ENCODE results near the gene STON2.

Gene STON2

DNA sequence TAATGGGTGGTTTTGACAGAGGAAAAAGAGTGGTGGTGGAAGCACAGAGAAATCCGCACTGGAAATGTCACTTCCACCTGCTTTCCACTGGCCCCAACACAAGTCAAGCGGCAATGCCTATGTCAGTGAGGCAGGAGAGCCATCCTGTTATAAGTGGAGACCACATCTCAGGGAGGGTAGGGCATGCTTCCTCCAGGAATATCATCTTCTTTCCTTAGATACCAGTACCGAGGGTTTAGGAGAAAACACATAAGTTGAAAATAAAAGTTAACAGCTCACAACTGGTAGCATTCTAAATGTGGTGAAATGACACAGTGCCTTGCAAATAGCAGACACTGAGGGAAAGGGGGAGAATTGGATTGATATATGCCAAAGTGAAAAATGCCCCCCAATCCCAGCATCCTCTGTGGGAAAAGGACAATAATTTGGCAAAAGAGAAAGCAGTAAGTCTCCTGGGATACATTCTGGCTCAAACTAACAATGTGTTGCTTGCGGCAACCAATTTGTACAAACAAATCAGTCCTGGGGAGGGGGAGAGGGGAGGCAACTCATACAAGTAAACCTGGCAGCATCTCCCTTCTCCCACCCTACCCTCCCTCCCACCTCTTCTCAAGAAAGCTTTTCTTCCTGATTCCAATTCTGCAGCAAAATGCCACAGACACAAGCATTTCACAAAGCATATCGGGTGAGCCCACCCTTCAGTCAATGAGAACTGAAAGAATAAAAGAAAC is 57.1 kb downstream of the STON2 start:
- no peaks in the 10 kb centered on the region for H3K27me3 ChIP-seq (ENCODE audit: control insufficient read depth, insufficient read depth, low read length)
- H3K9ac ChIP-seq (ENCODE audit: low read depth, low read length) = no peak overlapping the region
- H3K4me1 ChIP-seq (ENCODE audit: control insufficient read depth, insufficient read depth, low read length) = no peaks in the 10 kb centered on the region
- no peaks in the 10 kb centered on the region for H3K9me3 ChIP-seq (ENCODE audit: control insufficient read depth, insufficient read depth, low read length)
- no peak overlapping the region for H3K4me3 ChIP-seq (ENCODE audit: low read depth, low read length)
- no peaks in the 10 kb centered on the region for H3K36me3 ChIP-seq (ENCODE audit: control insufficient read depth, insufficient read depth, low read length)

DNA sequence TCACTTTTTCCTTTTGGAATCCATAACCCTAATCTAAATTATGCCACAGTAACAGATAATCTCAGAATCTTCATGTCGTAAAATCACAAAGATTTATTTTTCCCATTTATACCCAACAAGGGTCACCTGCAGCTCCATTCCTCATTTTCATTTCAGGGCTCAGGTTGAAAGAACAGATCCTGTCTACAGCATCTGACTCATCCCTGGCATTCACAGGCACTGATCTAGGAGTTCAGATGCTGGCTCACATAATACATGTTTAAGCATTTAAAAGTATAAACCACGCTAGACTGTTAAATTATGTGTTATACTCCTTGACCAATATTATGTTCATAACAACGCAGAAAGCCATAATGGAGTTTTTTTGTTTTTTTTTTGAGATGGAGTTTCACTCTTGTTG is 58.3 kb downstream of the STON2 start:
- Histone ChIP-seq H3K36me3 (ENCODE audit: control insufficient read depth, insufficient read depth, low read length) (no peaks in the 10 kb centered on the region), H3K4me3 (ENCODE audit: low read depth, low read length) (no peak overlapping the region), H3K4me1 (ENCODE audit: control insufficient read depth, insufficient read depth, low read length) (no peaks in the 10 kb centered on the region), H3K27me3 (ENCODE audit: control insufficient read depth, insufficient read depth, low read length) (no peaks in the 10 kb centered on the region), H3K9ac (ENCODE audit: low read depth, low read length) (no peak overlapping the region), H3K9me3 (ENCODE audit: control insufficient read depth, insufficient read depth, low read length) (no peaks in the 10 kb centered on the region)

DNA sequence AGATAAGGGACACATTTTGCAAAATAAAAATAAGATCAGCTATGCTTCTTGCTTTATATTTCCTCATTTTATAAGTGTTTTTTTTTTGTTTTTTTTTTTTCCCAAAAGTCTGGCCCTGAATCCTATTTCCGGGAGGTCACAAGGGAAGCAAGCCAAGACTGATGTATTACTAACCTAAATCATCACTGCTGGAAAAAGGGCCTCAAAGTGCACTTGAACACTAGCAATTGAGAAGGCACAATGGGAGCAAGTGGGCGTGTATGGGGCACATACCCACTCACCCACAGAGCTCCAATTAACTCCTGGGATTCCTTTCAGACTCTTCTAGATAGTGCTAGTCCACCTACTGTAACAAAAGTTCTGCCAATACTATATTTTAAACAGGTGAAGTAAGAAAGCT is 58.8 kb downstream of the STON2 start:
- H3K27me3 ChIP-seq (ENCODE audit: control insufficient read depth, insufficient read depth, low read length) = no peaks in the 10 kb centered on the region
- H3K36me3 ChIP-seq (ENCODE audit: control insufficient read depth, insufficient read depth, low read length) = no peaks in the 10 kb centered on the region
- H3K4me3 ChIP-seq (ENCODE audit: low read depth, low read length) = no peak overlapping the region
- H3K9me3 ChIP-seq (ENCODE audit: control insufficient read depth, insufficient read depth, low read length) = no peaks in the 10 kb centered on the region
- no peaks in the 10 kb centered on the region for H3K4me1 ChIP-seq (ENCODE audit: control insufficient read depth, insufficient read depth, low read length)
- H3K9ac ChIP-seq (ENCODE audit: low read depth, low read length) = no peak overlapping the region

DNA sequence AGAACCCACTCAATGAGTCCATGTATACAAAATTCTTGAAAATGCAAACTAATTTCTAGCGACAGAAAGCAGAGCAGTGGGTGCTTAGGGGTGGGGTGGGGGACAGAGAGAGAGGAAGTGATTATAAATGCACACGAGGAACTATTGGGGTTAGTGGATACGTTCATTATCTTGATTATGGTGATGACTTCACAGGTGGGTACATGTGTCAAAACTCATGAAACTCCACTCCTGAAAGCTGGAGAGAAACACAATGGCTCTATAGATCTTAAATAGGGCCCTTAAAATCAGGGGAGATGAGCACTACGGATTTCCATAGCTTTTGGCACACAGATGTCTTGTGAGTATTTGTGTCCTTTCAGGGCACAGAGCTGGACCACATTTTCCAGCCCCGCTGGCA is 59.9 kb downstream of the STON2 start:
- H3K9ac ChIP-seq (ENCODE audit: low read depth, low read length) = no peak overlapping the region
- H3K27me3 ChIP-seq (ENCODE audit: control insufficient read depth, insufficient read depth, low read length) = no peaks in the 10 kb centered on the region
- H3K4me1 ChIP-seq (ENCODE audit: control insufficient read depth, insufficient read depth, low read length) = no peaks in the 10 kb centered on the region
- H3K9me3 ChIP-seq (ENCODE audit: control insufficient read depth, insufficient read depth, low read length) = no peaks in the 10 kb centered on the region
- H3K36me3 ChIP-seq (ENCODE audit: control insufficient read depth, insufficient read depth, low read length) = no peaks in the 10 kb centered on the region
- H3K4me3 ChIP-seq (ENCODE audit: low read depth, low read length) = no peak overlapping the region

DNA sequence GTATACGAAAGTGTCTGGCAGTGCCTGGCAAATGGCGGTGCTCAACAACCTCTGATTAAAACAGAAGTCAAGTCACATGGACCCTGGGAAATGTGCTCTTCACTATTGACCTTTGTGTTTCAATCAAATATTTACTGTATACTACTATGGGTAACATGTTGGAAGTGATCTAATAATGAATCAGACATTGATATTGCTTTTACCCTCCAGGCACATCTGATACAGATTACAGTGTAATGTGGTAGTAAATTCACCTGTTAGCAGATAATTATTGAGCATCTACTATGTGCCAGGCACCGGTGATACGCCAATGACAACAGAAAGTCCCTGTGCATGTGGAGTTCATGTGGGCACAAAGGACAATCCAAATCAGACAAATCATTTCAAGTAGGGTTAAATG is 63.1 kb downstream of the STON2 start:
- Histone ChIP-seq H3K9ac (ENCODE audit: low read depth, low read length) (no peak overlapping the region), H3K4me1 (ENCODE audit: control insufficient read depth, insufficient read depth, low read length) (no peaks in the 10 kb centered on the region), H3K27me3 (ENCODE audit: control insufficient read depth, insufficient read depth, low read length) (no peaks in the 10 kb centered on the region), H3K36me3 (ENCODE audit: control insufficient read depth, insufficient read depth, low read length) (no peaks in the 10 kb centered on the region), H3K4me3 (ENCODE audit: low read depth, low read length) (no peak overlapping the region), H3K9me3 (ENCODE audit: control insufficient read depth, insufficient read depth, low read length) (no peaks in the 10 kb centered on the region)

DNA sequence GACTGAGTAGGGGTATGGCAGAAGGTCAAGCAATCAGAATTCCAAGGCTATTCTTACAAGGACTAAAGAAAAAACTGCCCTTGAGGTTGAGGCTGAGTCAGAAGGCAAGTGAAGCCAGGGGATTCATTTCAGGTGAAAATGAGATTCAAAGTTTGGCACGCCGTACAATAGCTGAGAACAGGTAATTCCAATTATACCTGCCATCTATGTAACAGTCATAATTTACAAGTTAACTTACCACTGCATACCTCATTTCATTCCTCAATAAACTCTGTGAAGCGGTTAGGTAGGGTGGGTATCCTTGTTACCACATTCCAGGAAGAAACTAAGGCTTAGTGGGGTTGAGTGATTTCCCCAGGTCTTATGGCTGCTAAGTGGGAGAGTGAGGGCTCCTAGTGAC is 64.1 kb downstream of the STON2 start:
- Histone ChIP-seq H3K4me3 (ENCODE audit: low read depth, low read length) (no peak overlapping the region), H3K36me3 (ENCODE audit: control insufficient read depth, insufficient read depth, low read length) (no peaks in the 10 kb centered on the region), H3K4me1 (ENCODE audit: control insufficient read depth, insufficient read depth, low read length) (no peaks in the 10 kb centered on the region), H3K9ac (ENCODE audit: low read depth, low read length) (no peak overlapping the region), H3K9me3 (ENCODE audit: control insufficient read depth, insufficient read depth, low read length) (no peaks in the 10 kb centered on the region), H3K27me3 (ENCODE audit: control insufficient read depth, insufficient read depth, low read length) (no peaks in the 10 kb centered on the region)

DNA sequence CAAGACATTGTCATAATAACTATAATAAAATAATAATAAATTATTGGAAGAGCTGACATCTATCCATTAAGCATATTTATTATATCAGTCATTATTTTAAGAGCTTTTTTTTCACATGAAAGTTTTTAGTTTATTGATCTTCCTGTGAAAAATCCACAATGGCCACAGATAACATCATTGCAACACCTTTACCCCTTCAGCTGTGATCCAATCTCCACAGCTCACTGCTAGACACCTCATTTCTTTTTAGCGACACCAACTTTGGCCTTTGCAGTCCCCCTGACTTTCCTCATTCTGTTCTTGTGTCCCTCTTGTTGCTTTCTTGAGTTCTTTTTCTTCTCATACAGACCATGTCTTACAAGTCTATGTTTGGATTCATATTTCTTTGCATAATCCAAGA is 67.4 kb downstream of the STON2 start:
- H3K27me3 ChIP-seq (ENCODE audit: control insufficient read depth, insufficient read depth, low read length) = no peaks in the 10 kb centered on the region
- H3K9ac ChIP-seq (ENCODE audit: low read depth, low read length) = no peak overlapping the region
- H3K9me3 ChIP-seq (ENCODE audit: control insufficient read depth, insufficient read depth, low read length) = no peaks in the 10 kb centered on the region
- no peaks in the 10 kb centered on the region for H3K36me3 ChIP-seq (ENCODE audit: control insufficient read depth, insufficient read depth, low read length)
- no peak overlapping the region for H3K4me3 ChIP-seq (ENCODE audit: low read depth, low read length)
- H3K4me1 ChIP-seq (ENCODE audit: control insufficient read depth, insufficient read depth, low read length) = no peaks in the 10 kb centered on the region

DNA sequence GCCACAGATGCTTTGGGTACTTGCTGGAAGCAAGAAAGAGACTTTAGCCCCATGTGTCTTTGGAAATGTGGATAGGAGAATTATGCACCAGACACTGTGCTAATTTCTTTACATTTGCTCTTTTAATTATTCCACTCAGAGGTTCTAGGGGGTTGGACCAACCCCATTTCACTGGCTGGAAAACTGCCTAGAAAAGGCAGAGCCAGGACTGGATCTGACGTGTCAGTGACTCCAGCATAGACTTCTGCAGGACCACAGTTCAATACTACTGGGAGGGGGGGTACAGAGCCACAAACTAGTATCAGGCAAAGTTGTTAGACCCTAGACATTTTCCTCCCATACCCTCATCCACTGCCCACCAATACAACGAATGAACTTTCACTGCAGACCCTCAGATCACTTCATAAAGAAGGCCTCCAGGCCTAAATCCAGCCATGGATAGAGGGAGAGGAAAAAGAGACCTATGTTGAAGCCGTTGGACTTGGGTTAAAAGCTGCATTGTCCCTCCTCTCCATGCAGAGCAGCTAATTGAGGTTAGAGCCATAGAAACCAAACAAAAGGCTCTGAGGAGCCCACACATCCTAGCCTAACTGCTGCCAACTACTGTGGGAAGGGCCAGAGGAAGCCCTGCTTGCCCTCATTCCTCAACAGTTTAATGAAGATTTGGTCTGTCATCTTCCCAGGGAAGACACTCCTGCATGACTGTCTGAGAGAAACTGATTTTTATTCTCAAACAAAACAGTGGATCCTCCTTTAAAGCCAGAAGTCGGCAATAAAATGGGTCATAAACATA is 68.7 kb downstream of the STON2 start:
- H3K4me3 ChIP-seq (ENCODE audit: low read depth, low read length) = no peak overlapping the region
- H3K4me1 ChIP-seq (ENCODE audit: control insufficient read depth, insufficient read depth, low read length) = no peaks in the 10 kb centered on the region
- no peaks in the 10 kb centered on the region for H3K27me3 ChIP-seq (ENCODE audit: control insufficient read depth, insufficient read depth, low read length)
- H3K36me3 ChIP-seq (ENCODE audit: control insufficient read depth, insufficient read depth, low read length) = no peaks in the 10 kb centered on the region
- H3K9ac ChIP-seq (ENCODE audit: low read depth, low read length) = no peak overlapping the region
- no peaks in the 10 kb centered on the region for H3K9me3 ChIP-seq (ENCODE audit: control insufficient read depth, insufficient read depth, low read length)

DNA sequence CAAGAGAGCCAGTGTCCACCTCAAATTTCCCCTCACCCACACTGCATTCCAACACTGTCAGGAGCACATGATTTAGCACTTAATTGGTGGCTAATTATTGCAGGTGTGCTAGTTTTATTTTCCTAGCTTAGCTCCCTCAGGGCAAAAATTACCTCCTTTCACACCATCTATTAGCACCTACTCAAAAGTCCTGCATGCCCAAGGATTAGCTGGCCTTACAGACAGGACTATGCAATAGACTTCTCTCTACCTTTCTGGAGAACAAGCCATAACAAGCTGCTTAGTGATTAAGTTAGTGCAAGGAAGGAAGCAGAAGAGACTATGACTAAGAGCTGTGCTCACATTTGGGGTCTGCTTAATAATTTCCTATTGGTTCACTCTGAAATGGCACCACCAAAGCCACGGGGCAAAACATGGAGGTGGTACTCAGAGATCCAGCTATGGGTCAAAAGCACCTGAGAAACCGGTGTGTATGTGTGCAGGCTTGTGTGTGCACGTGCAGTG is 69.5 kb downstream of the STON2 start:
- H3K27me3 ChIP-seq (ENCODE audit: control insufficient read depth, insufficient read depth, low read length) = no peaks in the 10 kb centered on the region
- no peaks in the 10 kb centered on the region for H3K4me1 ChIP-seq (ENCODE audit: control insufficient read depth, insufficient read depth, low read length)
- H3K9ac ChIP-seq (ENCODE audit: low read depth, low read length) = no peak overlapping the region
- H3K9me3 ChIP-seq (ENCODE audit: control insufficient read depth, insufficient read depth, low read length) = no peaks in the 10 kb centered on the region
- no peaks in the 10 kb centered on the region for H3K36me3 ChIP-seq (ENCODE audit: control insufficient read depth, insufficient read depth, low read length)
- no peak overlapping the region for H3K4me3 ChIP-seq (ENCODE audit: low read depth, low read length)

DNA sequence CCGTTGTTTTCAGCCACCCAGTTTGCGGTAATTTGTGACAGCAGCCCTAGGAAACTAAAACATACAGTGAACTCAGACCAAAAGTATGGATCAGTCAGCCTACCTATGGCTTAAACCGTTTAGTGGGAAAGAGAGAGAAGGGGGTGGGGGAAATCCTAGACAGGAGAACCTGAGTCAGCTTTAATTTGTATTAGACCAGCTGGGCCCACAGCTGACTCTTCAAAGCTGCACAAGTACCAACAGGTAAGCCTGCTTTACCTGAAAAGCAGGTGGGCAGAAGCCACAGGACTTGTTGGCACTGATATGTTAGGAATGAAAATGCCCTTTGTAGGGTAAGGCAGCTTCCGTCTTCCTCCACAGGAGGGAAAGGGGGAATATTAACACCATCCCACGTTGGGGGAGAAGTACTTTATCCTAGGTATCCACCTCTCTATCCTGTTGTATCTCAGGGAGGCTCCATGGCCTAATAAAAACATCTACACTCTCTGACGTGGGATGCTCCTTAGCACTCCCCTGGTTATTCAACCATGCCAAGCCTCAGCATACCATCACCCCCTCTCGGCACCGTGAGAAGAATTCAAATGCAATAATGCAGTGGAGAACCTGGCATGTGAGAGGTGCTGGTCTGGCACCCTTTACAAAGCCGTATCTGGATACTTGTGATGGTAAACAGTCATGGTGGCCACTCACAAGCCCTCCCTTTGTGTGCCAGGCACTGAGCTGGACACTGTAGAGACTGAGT is 70.3 kb downstream of the STON2 start:
- H3K4me3 ChIP-seq (ENCODE audit: low read depth, low read length) = no peak overlapping the region
- H3K9me3 ChIP-seq (ENCODE audit: control insufficient read depth, insufficient read depth, low read length) = no peaks in the 10 kb centered on the region
- no peak overlapping the region for H3K9ac ChIP-seq (ENCODE audit: low read depth, low read length)
- H3K4me1 ChIP-seq (ENCODE audit: control insufficient read depth, insufficient read depth, low read length) = peaks cover under 1% of the 10 kb centered on the region
- H3K27me3 ChIP-seq (ENCODE audit: control insufficient read depth, insufficient read depth, low read length) = no peaks in the 10 kb centered on the region
- no peaks in the 10 kb centered on the region for H3K36me3 ChIP-seq (ENCODE audit: control insufficient read depth, insufficient read depth, low read length)

DNA sequence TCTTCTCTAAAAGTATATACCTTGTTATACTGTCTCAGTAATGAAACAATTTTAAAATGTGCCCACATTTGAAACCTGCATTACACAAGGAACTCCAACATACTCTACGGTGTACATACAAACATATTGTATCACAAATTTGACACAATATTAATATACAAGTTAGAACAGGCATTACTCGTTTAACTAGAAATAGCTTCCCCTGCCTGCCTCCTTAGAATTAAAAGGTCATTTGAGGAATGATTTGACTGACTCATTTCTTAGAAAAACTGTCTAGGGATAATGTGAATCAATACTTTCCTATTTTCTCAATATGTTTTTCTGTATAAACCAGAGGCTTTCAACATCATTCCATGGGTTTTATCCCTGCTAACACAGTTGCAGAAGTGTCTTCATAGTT is 73.7 kb downstream of the STON2 start:
- no peak overlapping the region for H3K9ac ChIP-seq (ENCODE audit: low read depth, low read length)

More for the DNA sequence above, 73.7 kb downstream of the STON2 start:
- Histone ChIP-seq H3K4me3 (ENCODE audit: low read depth, low read length) (no peak overlapping the region), H3K9me3 (ENCODE audit: control insufficient read depth, insufficient read depth, low read length) (no peaks in the 10 kb centered on the region), H3K27me3 (ENCODE audit: control insufficient read depth, insufficient read depth, low read length) (no peaks in the 10 kb centered on the region), H3K36me3 (ENCODE audit: control insufficient read depth, insufficient read depth, low read length) (no peaks in the 10 kb centered on the region), H3K4me1 (ENCODE audit: control insufficient read depth, insufficient read depth, low read length) (peaks cover 17% of the 10 kb centered on the region)

Measured in iPS-15b (cell line).